H1 (cell line): ENCODE data around the gene DEUP1. TPM values are rescaled to one million over a fixed set of nuclear protein-coding genes. Genes with fewer than 3 reads are reported as not detected.

Source experiments
- CTBP2 ChIP-seq: IDR thresholded peaks from 2 replicates; pipeline ENCODE4 v1.7.0; 2011; ENCODE audit warnings: borderline replicate concordance, mild to moderate bottlenecking, moderate library complexity, mixed read lengths, low read length; ENCODE audit not compliant: insufficient read depth, insufficient read length
- KDM4A ChIP-seq: IDR thresholded peaks from one replicate; pipeline ENCODE4 v1.7.1; 2012; ENCODE audit warnings: low read depth, mild to moderate bottlenecking, moderate library complexity, low read length, inconsistent platforms; ENCODE audit not compliant: severe bottlenecking
- polyA plus RNA-seq, 7 experiments: library from polyadenylated mRNA; depleted of rRNA in 3 of 7; stranded (reverse) in 5 of 7; unstranded in 2 of 7; fragments of >200 nt in 5 of 7; fragments of 200-250 nt in 2 of 7; gene quantifications; 1 replicate in 5 of 7; 2 replicates in 1 of 7; 4 replicates in 1 of 7; pipeline versions ENCODE4 v1.2.1 to v1.2.3, GENCODE V29; 2011 to 2013; ENCODE audit warnings: missing spikeins in 2 of 7, mixed read lengths in 2 of 7
- total RNA-seq: library from RNA; stranded (reverse); fragmentation: NEBNext Ultra II Directional; extraction: Animal tissue kit (Norgen Biotek cat#: 25700); gene quantifications from 2 replicates; pipeline ENCODE4 v1.2.1, GENCODE V29; 2021

Gene DEUP1
- total and polyA plus RNA-seq, 2 of the 8 experiments (the other 6 are each of a cell fraction or from before 2014, with no cell fraction given) = 0.45 TPM; not detected in 1

- TF ChIP-seq KDM4A = no peak
- no peak for TF ChIP-seq CTBP2
These were observed 136.5 kb downstream of the DEUP1 start (continued) for GRCh38 chr11:93467054-93467453.
